Measurements from ENCODE around the gene LDLRAD2.
"Not testable (repeated sequence)": the region's sequence is repeated elsewhere in the genome, so short reads cannot be mapped to it uniquely, and the experiment has no call there.

The LDLRAD2 gene

DNA sequence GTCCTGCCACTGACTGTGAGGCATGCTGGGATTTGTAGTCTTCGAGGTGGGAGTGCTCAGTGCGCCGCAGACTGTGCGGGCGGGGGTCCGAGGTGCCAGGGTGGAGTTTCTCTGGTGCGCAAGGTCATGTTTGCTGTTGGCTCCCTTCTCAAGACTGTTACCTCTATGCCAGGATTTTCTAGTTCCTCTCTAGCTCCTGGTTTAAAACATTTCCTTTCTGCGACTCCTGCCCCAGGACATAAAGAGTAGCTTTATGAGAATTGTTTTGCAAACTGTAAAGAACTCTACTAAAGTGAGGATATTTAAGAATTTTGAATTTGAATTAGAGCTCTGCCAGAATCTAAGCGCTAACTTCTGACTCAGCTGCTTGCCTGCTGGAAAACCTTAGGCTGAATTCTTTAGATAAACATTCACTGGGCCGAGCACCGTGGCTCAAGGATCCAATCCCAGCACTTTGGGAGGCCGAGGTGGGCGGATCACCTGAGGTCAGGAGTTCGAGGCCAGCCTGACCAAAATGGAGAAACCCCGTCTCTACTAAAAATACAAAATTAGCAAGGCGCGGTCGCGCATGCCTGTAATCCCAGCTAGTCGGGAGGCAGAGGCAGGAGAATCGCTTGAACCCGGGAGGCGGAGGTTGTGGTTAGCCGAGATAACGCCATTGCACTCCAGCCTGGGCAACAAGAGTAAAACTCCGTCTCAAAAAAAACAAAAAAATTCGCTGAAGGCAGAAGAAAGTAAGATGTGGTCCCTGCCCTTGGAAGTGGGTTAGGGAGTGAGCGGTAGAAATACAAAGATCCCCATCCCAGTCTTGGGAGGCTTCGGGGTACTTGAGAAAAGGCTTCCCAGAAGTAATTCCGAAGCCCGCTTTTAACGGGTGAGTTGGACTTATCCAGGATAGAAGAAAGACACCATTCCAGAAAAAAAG lies 28.1 kb upstream of the LDLRAD2 start:
- DNase-seq (ENCODE audit: low read depth in 1 of 2, low spot score in 1 of 2): peak; percentile 88 to 97
- TF ChIP-seq GABPA (IDR thresholded peaks at IDR 0.05; ENCODE audit: low read depth): peak; percentile 70
- TF ChIP-seq, protein P1, sequence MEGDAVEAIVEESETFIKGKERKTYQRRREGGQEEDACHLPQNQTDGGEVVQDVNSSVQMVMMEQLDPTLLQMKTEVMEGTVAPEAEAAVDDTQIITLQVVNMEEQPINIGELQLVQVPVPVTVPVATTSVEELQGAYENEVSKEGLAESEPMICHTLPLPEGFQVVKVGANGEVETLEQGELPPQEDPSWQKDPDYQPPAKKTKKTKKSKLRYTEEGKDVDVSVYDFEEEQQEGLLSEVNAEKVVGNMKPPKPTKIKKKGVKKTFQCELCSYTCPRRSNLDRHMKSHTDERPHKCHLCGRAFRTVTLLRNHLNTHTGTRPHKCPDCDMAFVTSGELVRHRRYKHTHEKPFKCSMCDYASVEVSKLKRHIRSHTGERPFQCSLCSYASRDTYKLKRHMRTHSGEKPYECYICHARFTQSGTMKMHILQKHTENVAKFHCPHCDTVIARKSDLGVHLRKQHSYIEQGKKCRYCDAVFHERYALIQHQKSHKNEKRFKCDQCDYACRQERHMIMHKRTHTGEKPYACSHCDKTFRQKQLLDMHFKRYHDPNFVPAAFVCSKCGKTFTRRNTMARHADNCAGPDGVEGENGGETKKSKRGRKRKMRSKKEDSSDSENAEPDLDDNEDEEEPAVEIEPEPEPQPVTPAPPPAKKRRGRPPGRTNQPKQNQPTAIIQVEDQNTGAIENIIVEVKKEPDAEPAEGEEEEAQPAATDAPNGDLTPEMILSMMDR (IDR thresholded peaks at IDR 0.05; ENCODE audit: insufficient read depth, low read length): no peak
- TF ChIP-seq SPI1 (IDR thresholded peaks at IDR 0.05; ENCODE audit: borderline replicate concordance, low read depth): peak; percentile 24; the same call in 1 of the 2 replicates
- peak overlapping the region; percentile 100 for H3K27ac ChIP-seq (replicated peaks)

DNA sequence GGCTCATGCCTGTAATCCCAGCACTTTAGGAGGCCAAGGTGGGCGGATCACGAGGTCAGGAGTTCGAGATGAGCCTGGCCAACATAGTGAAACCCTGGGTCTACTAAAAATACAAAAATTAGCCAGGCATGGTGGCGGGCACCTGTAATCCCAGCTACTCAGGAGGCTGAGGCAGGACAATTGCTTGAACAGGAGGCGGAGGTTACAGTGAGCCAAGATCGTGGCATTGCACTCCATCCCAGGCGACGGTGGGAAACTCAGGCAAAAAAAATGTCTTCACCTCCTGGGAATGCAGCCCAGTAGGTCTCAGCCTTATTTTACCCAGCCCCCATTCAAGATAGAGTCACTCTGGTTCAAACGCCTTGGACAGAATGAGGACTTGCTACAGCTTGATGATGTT lies 26.3 kb upstream of the LDLRAD2 start:
- not testable (repeated sequence) for H3K27ac ChIP-seq (replicated peaks); H3K4me3 ChIP-seq (replicated peaks; ENCODE audit: insufficient read depth, low read length); DNase-seq (ENCODE audit: low read depth in 1 of 2, low spot score in 1 of 2); H3K27me3 ChIP-seq (ENCODE audit: insufficient read depth, poor library complexity, severe bottlenecking)

More for the DNA sequence above, 28.1 kb upstream of the LDLRAD2 start:
- no peaks in the 10 kb centered on the region for H3K27me3 ChIP-seq (ENCODE audit: insufficient read depth, poor library complexity, severe bottlenecking)
- H3K4me3 ChIP-seq (replicated peaks; ENCODE audit: insufficient read depth, low read length): peak overlapping the region; percentile 34

GRCh38 chr1:21786640-21787039 lies 25.4 kb upstream of the LDLRAD2 start:
- H3K27ac ChIP-seq (replicated peaks): no peak overlapping the region

DNA sequence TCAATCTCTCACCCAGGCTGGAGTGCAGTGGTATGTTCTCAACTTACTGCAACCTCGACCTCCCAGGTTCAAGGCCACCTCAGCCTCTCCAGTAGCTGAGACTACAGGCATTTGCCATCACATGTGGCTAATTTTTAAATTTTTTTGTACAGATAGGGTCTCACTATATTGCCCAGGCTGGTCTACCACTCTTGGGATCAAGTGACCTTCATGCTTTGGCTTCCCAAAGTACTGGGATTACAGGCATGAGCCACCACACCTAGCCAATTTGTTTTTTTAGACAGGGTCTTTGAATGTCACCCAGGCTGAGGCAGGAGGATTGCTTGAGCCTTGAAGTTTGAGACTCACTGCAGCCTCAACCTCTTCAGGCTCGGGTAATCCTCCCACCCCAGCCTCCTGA lies 19.0 kb upstream of the LDLRAD2 start:
- DNase-seq (ENCODE audit: low read depth in 1 of 2, low spot score in 1 of 2): no peak
- TF ChIP-seq, protein P1 (IDR thresholded peaks at IDR 0.05; ENCODE audit: insufficient read depth, low read length): no peak
- TF ChIP-seq REST (IDR thresholded peaks at IDR 0.05; ENCODE audit: insufficient replicate concordance, low read depth) (no peak), GABPA (IDR thresholded peaks at IDR 0.05; ENCODE audit: low read depth) (no peak)
- H3K27ac ChIP-seq (replicated peaks): no peak overlapping the region
- H3K4me3 ChIP-seq (replicated peaks; ENCODE audit: insufficient read depth, low read length): no peak overlapping the region
- no peaks in the 10 kb centered on the region for H3K27me3 ChIP-seq (ENCODE audit: insufficient read depth, poor library complexity, severe bottlenecking)

More at GRCh38 chr1:21786640-21787039, 25.4 kb upstream of the LDLRAD2 start:
- Histone ChIP-seq H3K4me3 (replicated peaks; ENCODE audit: insufficient read depth, low read length) (no peak overlapping the region), H3K27me3 (ENCODE audit: insufficient read depth, poor library complexity, severe bottlenecking) (no peaks in the 10 kb centered on the region)
- TF ChIP-seq, protein P1 (IDR thresholded peaks at IDR 0.05; ENCODE audit: insufficient read depth, low read length): no peak
- TF ChIP-seq SPI1 (IDR thresholded peaks at IDR 0.05; ENCODE audit: borderline replicate concordance, low read depth): no peak
- TF ChIP-seq POLR2AphosphoS5 (IDR thresholded peaks at IDR 0.05; ENCODE audit: low read depth): no peak
- TF ChIP-seq GABPA (IDR thresholded peaks at IDR 0.05; ENCODE audit: low read depth): no peak
- TF ChIP-seq REST (IDR thresholded peaks at IDR 0.05; ENCODE audit: insufficient replicate concordance, low read depth): no peak
- no peak for DNase-seq (ENCODE audit: low read depth in 1 of 2, low spot score in 1 of 2)
